ENCODE measurements around the gene GPR50.
A peak's percentile ranks its signal among the peaks of the same experiment; 100 is the strongest.

DNA sequence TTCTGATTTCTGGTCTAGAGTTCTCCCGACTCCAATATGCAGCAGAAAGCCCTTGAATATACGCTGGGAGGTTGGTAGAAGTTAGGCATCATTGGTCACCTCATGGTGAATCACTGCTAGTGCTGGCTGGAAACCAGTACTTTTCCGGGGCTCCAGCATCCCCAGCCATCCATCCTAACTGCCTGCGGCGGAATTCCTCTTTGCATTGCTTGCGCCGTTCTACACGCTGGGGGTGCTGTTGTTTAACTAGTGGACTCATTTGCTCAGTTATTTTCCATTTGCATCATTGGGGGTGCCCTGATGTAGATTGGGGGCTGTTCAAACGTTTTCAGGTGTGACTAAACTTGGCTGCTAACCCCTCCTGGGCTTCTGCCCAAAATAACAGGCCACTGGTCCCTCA, 23.3 kb upstream of the GPR50 start:
- TF ChIP-seq SMC3 (IDR thresholded peaks at IDR 0.05; ENCODE audit: low read depth, low read length) (no peak), CTCF (IDR thresholded peaks at IDR 0.05) (peak; percentile 41), JUND (IDR thresholded peaks at IDR 0.05) (no peak), USF1 (IDR thresholded peaks at IDR 0.05; ENCODE audit: borderline replicate concordance, low read depth) (no peak), SIN3A (IDR thresholded peaks at IDR 0.05; ENCODE audit: borderline replicate concordance, low read depth, low read length) (no peak)
